T-helper 2 cell treated with Interferon-gamma antibody and Interleukin-4, amounts not matched to agents 100 ng/mL and 5 ng/mL, for 36 hours (primary cell): ENCODE measurements around the gene ADAMTS17. TPM values are rescaled to one million over a fixed set of nuclear protein-coding genes. Genes with fewer than 3 reads are reported as not detected.

Experiments used
- intact Hi-C: fragments of 100-400 bp; cut with micrococcal nuclease; formaldehyde crosslinking; loops from one replicate; pipeline ENCODE4 v1.15.1; 2023
- total RNA-seq: library from RNA; stranded (reverse); gene quantifications from 2 replicates; pipeline ENCODE4 v1.2.3, GENCODE V29; 2022

ADAMTS17 gene
- total RNA-seq: 0.52 and 1.7 TPM in 2 replicates

GRCh38 chr15:100341750-100342560 lies at the start of gene ADAMTS17:
Gene ADAMTS17, minus strand, starts transcription at chr15:100341975. Its CDS starts 76 bp downstream, at chr15:100341899.
- intact Hi-C loops: loop anchor here (1.0 to 10.0 kb wide), 5 partner anchors 8 to 1087 kb away; partner anchors contain the start of genes LRRC28 and MEF2A

- intact Hi-C loops: no loop called here
Observed at GRCh38 chr15:100385300-100386050, 43.7 kb upstream of the ADAMTS17 start.

- intact Hi-C loops: no loop called here
Observed at GRCh38 chr15:100384108-100384410, 42.3 kb upstream of the ADAMTS17 start.

- intact Hi-C loops: no loop called here
Observed at GRCh38 chr15:100383302-100384107, 41.7 kb upstream of the ADAMTS17 start.

GRCh38 chr15:100373942-100374341 lies 32.2 kb upstream of the ADAMTS17 start:
- intact Hi-C loops: no loop called here

GRCh38 chr15:100373120-100373896 lies 31.5 kb upstream of the ADAMTS17 start:
- intact Hi-C loops: no loop called here

- intact Hi-C loops: no loop called here
Observed at GRCh38 chr15:100372739-100373119, 31.0 kb upstream of the ADAMTS17 start.

- intact Hi-C loops: no loop called here
Observed at GRCh38 chr15:100355342-100355741, 13.6 kb upstream of the ADAMTS17 start.

- intact Hi-C loops: no loop called here
Observed at GRCh38 chr15:100353449-100353848, 11.7 kb upstream of the ADAMTS17 start.

- intact Hi-C loops: loop anchor here (1.0 kb wide), 5 partner anchors 8 to 657 kb away; partner anchors contain the start of genes ASB7, LINS1 and LYSMD4
Observed at GRCh38 chr15:100350434-100351226, 8.9 kb upstream of the ADAMTS17 start.

GRCh38 chr15:100349696-100350433 lies 8.1 kb upstream of the ADAMTS17 start:
- intact Hi-C loops: loop anchor here (1.0 to 10.0 kb wide), 6 partner anchors 8 to 1095 kb away; partner anchors contain the start of genes ASB7, LINS1, LRRC28 and LYSMD4

- intact Hi-C loops: loop anchor here (10.0 kb wide), 1 partner anchor 1095 kb away; the partner anchor contains the start of gene LRRC28
Observed at GRCh38 chr15:100349321-100349695, 7.5 kb upstream of the ADAMTS17 start.

- intact Hi-C loops: loop anchor here (10.0 kb wide), 1 partner anchor 1094 kb away; the partner anchor contains the start of gene LRRC28
Observed at GRCh38 chr15:100348578-100348977, 6.8 kb upstream of the ADAMTS17 start.

GRCh38 chr15:100346866-100347512 lies 5.2 kb upstream of the ADAMTS17 start:
- intact Hi-C loops: loop anchor here (10.0 kb wide), 1 partner anchor 1092 kb away; the partner anchor contains the start of gene LRRC28

- intact Hi-C loops: loop anchor here (10.0 kb wide), 1 partner anchor 1091 kb away; the partner anchor contains the start of gene LRRC28
Observed at GRCh38 chr15:100345438-100345837, 3.7 kb upstream of the ADAMTS17 start.

GRCh38 chr15:100343251-100343650 lies 1.5 kb upstream of the ADAMTS17 start:
- intact Hi-C loops: loop anchor here (2.0 to 10.0 kb wide), 3 partner anchors 530 to 1088 kb away; partner anchors contain the start of genes LRRC28 and MEF2A

- intact Hi-C loops: loop anchor here (5.0 to 10.0 kb wide), 2 partner anchors 774 to 1086 kb away; partner anchors contain the start of genes LRRC28 and MEF2A
Observed at GRCh38 chr15:100341239-100341749, 481 bp downstream of the ADAMTS17 start.
